ENCODE measurements around the gene RPL39L. TPM values are rescaled to one million over a fixed set of nuclear protein-coding genes. Genes with fewer than 3 reads are reported as not detected.

The RPL39L gene
- polyA plus RNA-seq, 3 donors = 1.1 to 3.4 (median 3.1) TPM

DNA sequence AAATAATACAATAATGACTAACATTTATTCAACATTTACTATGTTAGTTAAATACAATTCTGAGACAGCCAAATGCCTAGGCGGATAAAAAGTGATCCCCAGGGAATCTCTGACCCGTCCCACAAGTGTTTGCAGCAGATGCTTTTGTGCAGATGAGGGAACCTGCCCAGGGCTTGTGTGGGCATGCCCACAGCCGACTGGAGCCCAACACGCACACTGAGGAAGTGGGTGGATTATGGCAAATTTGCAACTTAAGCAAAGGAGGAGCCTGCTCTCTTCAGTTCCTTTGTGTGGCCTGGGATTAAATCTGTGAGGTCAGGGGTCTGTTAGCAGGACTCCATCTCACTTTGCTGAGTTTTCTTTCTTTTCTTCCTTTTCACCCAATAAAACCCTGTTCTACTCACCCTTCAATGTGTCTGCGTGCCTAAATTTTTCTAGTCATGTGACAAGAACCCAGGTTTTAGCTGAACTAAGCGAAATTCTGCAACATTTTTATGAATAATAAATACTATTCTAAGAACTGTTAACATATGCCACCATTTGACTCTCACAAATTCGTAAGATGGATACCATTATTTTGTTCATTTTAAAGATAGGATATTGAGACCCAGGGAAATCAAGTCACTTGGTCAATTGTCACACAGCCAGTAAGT is 44.0 kb upstream of the RPL39L start:
- no peak overlapping the region for H3K27ac ChIP-seq (ENCODE audit: low read depth in 1 of 2, low read length in 2 of 2)
- no peaks in the 10 kb centered on the region for H3K79me2 ChIP-seq (ENCODE audit: insufficient read depth, low read length)
- no peaks in the 10 kb centered on the region for H4K20me1 ChIP-seq (ENCODE audit: insufficient read depth, low read length)
- no peaks in the 10 kb centered on the region for H3K36me3 ChIP-seq (replicated peaks in 1 of 2; ENCODE audit: control insufficient read depth in 1 of 2, insufficient read depth in 2 of 2, low read length in 2 of 2)
- H3K4me3 Mint-ChIP-seq = no peak overlapping the region
- H3K36me3 Mint-ChIP-seq = peaks cover 0 to 2% of the 10 kb centered on the region in 2 donors
- no peak overlapping the region for H3K4me2 ChIP-seq (replicated peaks; ENCODE audit: extremely low read depth, low read length, poor library complexity, severe bottlenecking)
- H3K9me3 ChIP-seq (replicated peaks in 1 of 2; ENCODE audit: control insufficient read depth in 1 of 2, insufficient read depth in 1 of 2, low read length in 2 of 2) = no peaks in the 10 kb centered on the region
- TF ChIP-seq, protein P1, sequence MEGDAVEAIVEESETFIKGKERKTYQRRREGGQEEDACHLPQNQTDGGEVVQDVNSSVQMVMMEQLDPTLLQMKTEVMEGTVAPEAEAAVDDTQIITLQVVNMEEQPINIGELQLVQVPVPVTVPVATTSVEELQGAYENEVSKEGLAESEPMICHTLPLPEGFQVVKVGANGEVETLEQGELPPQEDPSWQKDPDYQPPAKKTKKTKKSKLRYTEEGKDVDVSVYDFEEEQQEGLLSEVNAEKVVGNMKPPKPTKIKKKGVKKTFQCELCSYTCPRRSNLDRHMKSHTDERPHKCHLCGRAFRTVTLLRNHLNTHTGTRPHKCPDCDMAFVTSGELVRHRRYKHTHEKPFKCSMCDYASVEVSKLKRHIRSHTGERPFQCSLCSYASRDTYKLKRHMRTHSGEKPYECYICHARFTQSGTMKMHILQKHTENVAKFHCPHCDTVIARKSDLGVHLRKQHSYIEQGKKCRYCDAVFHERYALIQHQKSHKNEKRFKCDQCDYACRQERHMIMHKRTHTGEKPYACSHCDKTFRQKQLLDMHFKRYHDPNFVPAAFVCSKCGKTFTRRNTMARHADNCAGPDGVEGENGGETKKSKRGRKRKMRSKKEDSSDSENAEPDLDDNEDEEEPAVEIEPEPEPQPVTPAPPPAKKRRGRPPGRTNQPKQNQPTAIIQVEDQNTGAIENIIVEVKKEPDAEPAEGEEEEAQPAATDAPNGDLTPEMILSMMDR (IDR thresholded peaks at IDR 0.05) = no peak
- H3K27ac Mint-ChIP-seq = no peak overlapping the region
- no peak overlapping the region for H2AFZ ChIP-seq (ENCODE audit: insufficient read depth, low read depth, low read length, poor library complexity, severe bottlenecking)
- H3K4me1 ChIP-seq (ENCODE audit: control insufficient read depth in 1 of 2, insufficient read depth in 2 of 2, low read length in 2 of 2) = no peaks in the 10 kb centered on the region
- intact Hi-C loops (cut with micrococcal nuclease) = no loop called here
- 66% methylated on average over 5 of the region's 7 CpGs for WGBS (ENCODE audit: insufficient coverage)
- DNase-seq = no peak
- no peak overlapping the region for H3K9ac ChIP-seq (ENCODE audit: insufficient read depth, low read length, poor library complexity, severe bottlenecking)
- peaks cover 5% of the 10 kb centered on the region for H3K4me1 Mint-ChIP-seq
- no peak overlapping the region for H3K4me3 ChIP-seq (replicated peaks in 1 of 3; ENCODE audit: low read depth in 2 of 3, low read length in 3 of 3)
- H3K27me3 ChIP-seq (ENCODE audit: control insufficient read depth in 2 of 2, insufficient read depth in 2 of 2, low read length in 2 of 2) = peaks cover 0 to 10% of the 10 kb centered on the region in 2 donors
- peaks cover 8 to 21% (median 9%) of the 10 kb centered on the region in 3 donors for H3K27me3 Mint-ChIP-seq (ENCODE audit: low read depth in 3 of 3)
- peaks cover 0 to 2% (median 0%) of the 10 kb centered on the region in 7 donors for H3K9me3 Mint-ChIP-seq

DNA sequence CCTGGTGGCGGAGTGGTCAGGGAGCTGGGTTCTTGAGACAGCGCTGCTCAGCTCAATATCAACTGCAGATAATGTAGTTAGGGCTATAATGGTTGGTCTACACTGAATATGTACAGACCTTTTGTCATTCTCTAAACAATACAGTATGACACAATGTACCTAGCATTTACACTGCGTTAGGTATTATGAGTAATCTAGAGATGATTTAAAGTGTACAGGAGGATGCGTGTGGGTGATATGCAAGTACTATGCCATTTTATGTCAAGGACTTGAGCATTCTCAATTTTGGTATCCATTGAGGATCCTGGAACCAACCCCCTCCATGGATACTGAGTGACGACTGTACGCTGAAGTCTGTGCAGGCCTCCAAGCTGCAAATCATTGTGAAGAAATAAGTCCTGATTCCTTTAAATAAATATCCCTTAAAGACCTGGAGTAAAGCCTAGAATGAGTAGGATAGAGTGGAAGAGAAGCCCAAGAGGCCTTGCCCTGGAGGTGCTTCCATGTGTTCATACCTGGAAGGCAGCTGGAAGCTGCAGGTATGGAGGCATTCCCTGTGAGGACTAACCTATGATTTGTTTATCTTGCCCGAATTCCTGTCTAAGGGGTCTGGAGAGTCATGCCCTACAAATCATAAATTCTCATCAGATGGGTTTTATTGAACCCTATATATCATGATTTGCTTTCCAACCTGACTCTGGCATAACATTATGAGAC is 42.3 kb upstream of the RPL39L start:
- TF ChIP-seq, protein P1 (IDR thresholded peaks at IDR 0.05) = no peak
- no CpG with 5 or more reads among the region's 7 CpGs for WGBS (ENCODE audit: insufficient coverage)

More for the DNA sequence above, 42.3 kb upstream of the RPL39L start:
- Histone ChIP-seq H4K20me1 (ENCODE audit: insufficient read depth, low read length) (no peaks in the 10 kb centered on the region), H3K36me3 (replicated peaks in 1 of 2; ENCODE audit: control insufficient read depth in 1 of 2, insufficient read depth in 2 of 2, low read length in 2 of 2) (no peaks in the 10 kb centered on the region), H3K79me2 (ENCODE audit: insufficient read depth, low read length) (no peaks in the 10 kb centered on the region), H3K4me2 (replicated peaks; ENCODE audit: extremely low read depth, low read length, poor library complexity, severe bottlenecking) (no peak overlapping the region), H3K27ac (ENCODE audit: low read depth in 1 of 2, low read length in 2 of 2) (no peak overlapping the region), H3K9me3 (replicated peaks in 1 of 2; ENCODE audit: control insufficient read depth in 1 of 2, insufficient read depth in 1 of 2, low read length in 2 of 2) (no peaks in the 10 kb centered on the region), H3K4me3 (replicated peaks in 1 of 3; ENCODE audit: low read depth in 2 of 3, low read length in 3 of 3) (no peak overlapping the region), H3K27me3 (ENCODE audit: control insufficient read depth in 2 of 2, insufficient read depth in 2 of 2, low read length in 2 of 2) (peaks cover 0 to 4% of the 10 kb centered on the region in 2 donors), H3K4me1 (ENCODE audit: control insufficient read depth in 1 of 2, insufficient read depth in 2 of 2, low read length in 2 of 2) (no peaks in the 10 kb centered on the region), H2AFZ (ENCODE audit: insufficient read depth, low read depth, low read length, poor library complexity, severe bottlenecking) (no peak overlapping the region), H3K9ac (ENCODE audit: insufficient read depth, low read length, poor library complexity, severe bottlenecking) (no peak overlapping the region)
- DNase-seq = no peak
- Mint-ChIP-seq H3K27me3 (ENCODE audit: low read depth in 3 of 3) (peaks cover 5 to 10% (median 7%) of the 10 kb centered on the region in 3 donors), H3K9me3 (peaks cover 0 to 5% (median 0%) of the 10 kb centered on the region in 7 donors), H3K27ac (no peak overlapping the region), H3K4me1 (peaks cover 2% of the 10 kb centered on the region), H3K36me3 (no peaks in the 10 kb centered on the region), H3K4me3 (no peak overlapping the region)
- intact Hi-C loops (cut with micrococcal nuclease) = no loop called here

Measured in CD14-positive monocyte (primary cell).